Natural killer cell treated with Interleukin-12 subunit alpha and Interleukin-12 subunit beta and Interleukin-15 and Interleukin-18, amount 100 ng/mL, for 72 hours (primary cell): ENCODE results near the gene KIAA0513. TPM values are rescaled to one million over a fixed set of nuclear protein-coding genes. Genes with fewer than 3 reads are reported as not detected.
"Not testable (repeated sequence)": the region's sequence is repeated elsewhere in the genome, so short reads cannot be mapped to it uniquely, and the experiment has no call there.

ENCODE experiments used
- ATAC-seq, 2 donors: fragments of 150-1000 bp; cut with Tn5 transposase in 1 of 2; sonication (Bioruptor Pico), chemical (Tn5 transposase) in 1 of 2; 2 replicates each; pipeline ENCODE4 v1.10.0; 2021
- DNase-seq: peaks from one replicate; pipeline ENCODE4 v3.0.0; 2022; ENCODE audit warnings: low spot score
- H3K27ac Mint-ChIP-seq, 2 donors: 1 replicate in 1 of 2; 2 replicates in 1 of 2; pipeline ENCODE4 v1.8.0; 2022; ENCODE audit warnings: mixed read lengths in 2 of 2, mild to moderate bottlenecking in 1 of 2, moderate library complexity in 1 of 2
- H3K27me3 Mint-ChIP-seq, 2 donors: 1 replicate in 1 of 2; 2 replicates in 1 of 2; pipeline ENCODE4 v1.8.0; 2022; ENCODE audit warnings: mixed read lengths in 2 of 2
- H3K36me3 Mint-ChIP-seq: one replicate; pipeline ENCODE4 v1.8.0; 2022; ENCODE audit warnings: mixed read lengths
- H3K4me1 Mint-ChIP-seq, 2 donors: 1 replicate in 1 of 2; 2 replicates in 1 of 2; pipeline ENCODE4 v1.8.0; 2022; ENCODE audit warnings: low read depth in 2 of 2, mixed read lengths in 2 of 2, mild to moderate bottlenecking in 1 of 2
- H3K4me3 Mint-ChIP-seq: one replicate; pipeline ENCODE4 v1.8.0; 2022; ENCODE audit warnings: mixed read lengths
- H3K9me3 Mint-ChIP-seq: 2 replicates; pipeline ENCODE4 v1.8.0; 2022; ENCODE audit warnings: mixed read lengths
- total RNA-seq, 2 donors: library from RNA; stranded (reverse); gene quantifications; one replicate each; pipeline ENCODE4 v1.2.3, GENCODE V29; 2022

Gene KIAA0513
- total RNA-seq, 2 donors from 2014 or later: 3.3 to 3.6 TPM

- Mint-ChIP-seq H3K27me3 (no peaks in the 10 kb centered on the region), H3K9me3 (no peaks in the 10 kb centered on the region), H3K36me3 (no peaks in the 10 kb centered on the region), H3K4me1 (peaks cover 22 to 27% of the 10 kb centered on the region in 2 donors), H3K27ac (peak overlapping the region; percentile 43 to 83), H3K4me3 (peak overlapping the region; percentile 86)
- DNase-seq: no peak
- peak in 1 of 2 donors; percentile 60 for ATAC-seq
These were observed 1.3 kb downstream of the KIAA0513 start for GRCh38 chr16:85028685-85029407.

GRCh38 chr16:85029408-85029784 is 1.8 kb downstream of the KIAA0513 start:
- peak overlapping the region; percentile 43 to 83 for H3K27ac Mint-ChIP-seq
- H3K27me3 Mint-ChIP-seq: no peaks in the 10 kb centered on the region
- ATAC-seq: peak in 1 of 2 donors; percentile 71
- DNase-seq: peak; percentile 67
- peak overlapping the region; percentile 86 for H3K4me3 Mint-ChIP-seq
- no peaks in the 10 kb centered on the region for H3K9me3 Mint-ChIP-seq
- peaks cover 22 to 27% of the 10 kb centered on the region in 2 donors for H3K4me1 Mint-ChIP-seq
- no peaks in the 10 kb centered on the region for H3K36me3 Mint-ChIP-seq

GRCh38 chr16:85029981-85030401 is 2.4 kb downstream of the KIAA0513 start:
- no peaks in the 10 kb centered on the region for H3K27me3 Mint-ChIP-seq
- H3K36me3 Mint-ChIP-seq: no peaks in the 10 kb centered on the region
- DNase-seq (no peak), ATAC-seq (no peak)
- peaks cover 22 to 27% of the 10 kb centered on the region in 2 donors for H3K4me1 Mint-ChIP-seq
- no peaks in the 10 kb centered on the region for H3K9me3 Mint-ChIP-seq
- H3K4me3 Mint-ChIP-seq: no peak overlapping the region
- peak overlapping the region; percentile 43 to 83 for H3K27ac Mint-ChIP-seq

GRCh38 chr16:85031451-85031850 is 3.9 kb downstream of the KIAA0513 start:
- no peaks in the 10 kb centered on the region for H3K9me3 Mint-ChIP-seq
- DNase-seq (no peak), ATAC-seq (no peak)
- no peak overlapping the region for H3K27ac Mint-ChIP-seq
- H3K36me3 Mint-ChIP-seq: no peaks in the 10 kb centered on the region
- peaks cover 21 to 27% of the 10 kb centered on the region in 2 donors for H3K4me1 Mint-ChIP-seq
- no peaks in the 10 kb centered on the region for H3K27me3 Mint-ChIP-seq
- H3K4me3 Mint-ChIP-seq: no peak overlapping the region

GRCh38 chr16:85032187-85032586 is 4.6 kb downstream of the KIAA0513 start:
- not testable (repeated sequence) for H3K27ac Mint-ChIP-seq, ATAC-seq, H3K9me3 Mint-ChIP-seq, DNase-seq, H3K36me3 Mint-ChIP-seq, H3K27me3 Mint-ChIP-seq, H3K4me3 Mint-ChIP-seq
- H3K4me1 Mint-ChIP-seq: peaks cover 17 to 21% of the 10 kb centered on the region in 2 donors

GRCh38 chr16:85033171-85033570 is 5.6 kb downstream of the KIAA0513 start:
- Mint-ChIP-seq H3K27me3 (no peaks in the 10 kb centered on the region), H3K4me1 (peaks cover 15 to 19% of the 10 kb centered on the region in 2 donors), H3K36me3 (no peaks in the 10 kb centered on the region), H3K4me3 (no peak overlapping the region), H3K27ac (no peak overlapping the region), H3K9me3 (no peaks in the 10 kb centered on the region)
- DNase-seq (no peak), ATAC-seq (no peak)

- no peak overlapping the region for H3K4me3 Mint-ChIP-seq
- no peaks in the 10 kb centered on the region for H3K9me3 Mint-ChIP-seq
- ATAC-seq (peak in 1 of 2 donors; percentile 33), DNase-seq (no peak)
- H3K27ac Mint-ChIP-seq: no peak overlapping the region
- H3K4me1 Mint-ChIP-seq: peaks cover 0 to 3% of the 10 kb centered on the region in 2 donors
- H3K36me3 Mint-ChIP-seq: no peaks in the 10 kb centered on the region
- no peaks in the 10 kb centered on the region for H3K27me3 Mint-ChIP-seq
These were observed 7.2 kb downstream of the KIAA0513 start for GRCh38 chr16:85034591-85035433.

GRCh38 chr16:85036236-85037049 is 8.8 kb downstream of the KIAA0513 start:
- Mint-ChIP-seq H3K4me3 (no peak overlapping the region), H3K36me3 (no peaks in the 10 kb centered on the region), H3K9me3 (no peaks in the 10 kb centered on the region), H3K4me1 (no peaks in the 10 kb centered on the region), H3K27me3 (no peaks in the 10 kb centered on the region), H3K27ac (no peak overlapping the region)
- DNase-seq: no peak
- no peak for ATAC-seq

- H3K27ac Mint-ChIP-seq: no peak overlapping the region
- DNase-seq: no peak
These were observed 9.4 kb downstream of the KIAA0513 start for GRCh38 chr16:85037050-85037410.

GRCh38 chr16:85037721-85038120 is 10.1 kb downstream of the KIAA0513 start:
- Mint-ChIP-seq H3K36me3 (no peaks in the 10 kb centered on the region), H3K9me3 (no peaks in the 10 kb centered on the region)

More at GRCh38 chr16:85037050-85037410, 9.4 kb downstream of the KIAA0513 start:
- ATAC-seq: no peak
- no peaks in the 10 kb centered on the region for H3K4me1 Mint-ChIP-seq
- no peaks in the 10 kb centered on the region for H3K27me3 Mint-ChIP-seq
- no peaks in the 10 kb centered on the region for H3K36me3 Mint-ChIP-seq
- H3K9me3 Mint-ChIP-seq: no peaks in the 10 kb centered on the region
- H3K4me3 Mint-ChIP-seq: no peak overlapping the region

GRCh38 chr16:85040685-85041084 is 13.1 kb downstream of the KIAA0513 start:
- Mint-ChIP-seq H3K36me3 (no peaks in the 10 kb centered on the region), H3K9me3 (no peaks in the 10 kb centered on the region), H3K27ac (no peak overlapping the region), H3K27me3 (no peaks in the 10 kb centered on the region), H3K4me1 (no peaks in the 10 kb centered on the region), H3K4me3 (no peak overlapping the region)
- DNase-seq: no peak
- ATAC-seq: no peak

More at GRCh38 chr16:85037721-85038120, 10.1 kb downstream of the KIAA0513 start:
- Mint-ChIP-seq H3K4me1 (no peaks in the 10 kb centered on the region), H3K27ac (no peak overlapping the region), H3K4me3 (no peak overlapping the region), H3K27me3 (no peaks in the 10 kb centered on the region)
- DNase-seq (no peak), ATAC-seq (no peak)

- no peaks in the 10 kb centered on the region for H3K36me3 Mint-ChIP-seq
- ATAC-seq: no peak
- no peaks in the 10 kb centered on the region for H3K9me3 Mint-ChIP-seq
- peaks cover 0 to 6% of the 10 kb centered on the region in 2 donors for H3K27me3 Mint-ChIP-seq
- no peak overlapping the region for H3K4me3 Mint-ChIP-seq
- DNase-seq: no peak
- H3K4me1 Mint-ChIP-seq: peaks cover 0 to 2% of the 10 kb centered on the region in 2 donors
- no peak overlapping the region for H3K27ac Mint-ChIP-seq
These were observed 13.9 kb downstream of the KIAA0513 start for GRCh38 chr16:85041219-85042166.

GRCh38 chr16:85042167-85042526 is 14.6 kb downstream of the KIAA0513 start:
- H3K27me3 Mint-ChIP-seq: peaks cover 0 to 9% of the 10 kb centered on the region in 2 donors
- H3K4me1 Mint-ChIP-seq: peaks cover 0 to 2% of the 10 kb centered on the region in 2 donors
- ATAC-seq (no peak), DNase-seq (no peak)
- H3K9me3 Mint-ChIP-seq: no peaks in the 10 kb centered on the region
- no peaks in the 10 kb centered on the region for H3K36me3 Mint-ChIP-seq
- H3K4me3 Mint-ChIP-seq: no peak overlapping the region
- H3K27ac Mint-ChIP-seq: no peak overlapping the region
